Fibroblast of skin of right quadriceps (primary cell): Measurements from ENCODE around the gene SLC9A9.

Experiments
- DNase-seq: peaks from one replicate; pipeline ENCODE4 v3.0.0-alpha.2; 2013

The SLC9A9 gene

DNA sequence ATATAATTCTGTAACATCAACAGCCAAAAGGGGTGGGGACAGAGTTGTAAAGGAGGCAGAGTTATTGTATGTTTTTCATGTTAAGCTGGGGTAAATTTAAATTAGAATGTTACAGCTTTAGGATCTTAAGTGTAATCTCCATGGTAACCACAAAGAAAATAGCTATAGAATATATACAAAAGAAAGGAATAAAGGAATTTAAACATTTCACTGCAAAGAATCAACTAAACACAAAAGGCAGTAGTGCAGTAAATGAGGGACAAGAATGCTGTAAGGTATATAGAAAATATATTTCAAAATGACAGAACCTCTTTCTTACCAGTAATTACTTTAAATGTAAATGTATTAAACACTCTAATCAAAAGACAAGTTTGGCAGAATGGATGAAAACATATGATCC, 361.7 kb downstream of the SLC9A9 start:
- no peak for DNase-seq

DNA sequence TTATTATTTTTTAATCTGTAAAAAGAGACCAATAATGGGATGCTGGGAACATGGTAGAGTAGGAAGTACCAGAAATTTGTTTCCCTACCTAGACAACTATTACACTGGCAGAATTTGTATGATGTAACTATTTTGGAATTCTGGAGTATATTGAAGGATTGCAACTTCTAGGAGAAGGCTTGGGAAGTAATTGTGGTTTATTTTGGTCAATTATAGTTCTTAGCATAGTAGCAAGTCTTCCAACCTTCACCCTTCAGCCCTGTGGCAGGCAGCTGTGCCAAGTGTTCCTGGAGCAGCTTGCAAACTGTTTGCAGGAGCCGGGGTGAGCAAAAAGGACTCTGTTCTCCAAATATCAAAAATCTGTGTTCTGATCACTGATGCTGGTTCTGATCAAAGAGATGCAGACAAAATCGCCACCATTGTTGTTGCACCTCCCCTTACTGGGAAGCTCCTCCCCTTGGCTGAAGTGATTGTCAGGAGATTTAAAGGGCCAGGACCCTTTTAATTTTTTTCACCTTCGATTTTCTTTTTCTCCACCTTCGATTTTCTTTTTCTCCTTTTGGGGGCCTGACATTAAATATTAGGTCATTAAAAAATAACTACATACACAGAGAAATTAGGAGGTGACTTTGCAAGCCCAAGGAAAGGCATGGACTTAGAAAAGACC, 363.3 kb downstream of the SLC9A9 start:
- peak; percentile 28 for DNase-seq

DNA sequence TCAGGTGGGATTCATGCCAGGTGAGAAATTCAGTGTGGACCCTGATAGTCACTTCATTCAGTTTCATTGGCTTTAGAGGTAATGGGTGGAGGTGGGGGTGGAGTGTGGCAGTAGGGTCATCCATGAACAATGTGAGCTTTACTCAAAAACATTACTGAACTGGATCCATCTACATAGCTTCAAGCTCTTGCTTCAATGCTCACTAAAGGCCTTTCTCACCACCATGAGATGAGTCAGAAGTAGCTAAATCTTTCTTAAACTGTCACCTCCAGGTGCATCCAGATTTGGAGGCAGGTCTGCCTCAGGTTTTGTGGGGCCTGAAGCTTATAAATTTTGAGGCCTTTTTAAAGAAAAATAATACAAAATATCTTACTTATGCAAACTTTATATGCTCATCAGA, 365.1 kb downstream of the SLC9A9 start:
- no peak for DNase-seq

DNA sequence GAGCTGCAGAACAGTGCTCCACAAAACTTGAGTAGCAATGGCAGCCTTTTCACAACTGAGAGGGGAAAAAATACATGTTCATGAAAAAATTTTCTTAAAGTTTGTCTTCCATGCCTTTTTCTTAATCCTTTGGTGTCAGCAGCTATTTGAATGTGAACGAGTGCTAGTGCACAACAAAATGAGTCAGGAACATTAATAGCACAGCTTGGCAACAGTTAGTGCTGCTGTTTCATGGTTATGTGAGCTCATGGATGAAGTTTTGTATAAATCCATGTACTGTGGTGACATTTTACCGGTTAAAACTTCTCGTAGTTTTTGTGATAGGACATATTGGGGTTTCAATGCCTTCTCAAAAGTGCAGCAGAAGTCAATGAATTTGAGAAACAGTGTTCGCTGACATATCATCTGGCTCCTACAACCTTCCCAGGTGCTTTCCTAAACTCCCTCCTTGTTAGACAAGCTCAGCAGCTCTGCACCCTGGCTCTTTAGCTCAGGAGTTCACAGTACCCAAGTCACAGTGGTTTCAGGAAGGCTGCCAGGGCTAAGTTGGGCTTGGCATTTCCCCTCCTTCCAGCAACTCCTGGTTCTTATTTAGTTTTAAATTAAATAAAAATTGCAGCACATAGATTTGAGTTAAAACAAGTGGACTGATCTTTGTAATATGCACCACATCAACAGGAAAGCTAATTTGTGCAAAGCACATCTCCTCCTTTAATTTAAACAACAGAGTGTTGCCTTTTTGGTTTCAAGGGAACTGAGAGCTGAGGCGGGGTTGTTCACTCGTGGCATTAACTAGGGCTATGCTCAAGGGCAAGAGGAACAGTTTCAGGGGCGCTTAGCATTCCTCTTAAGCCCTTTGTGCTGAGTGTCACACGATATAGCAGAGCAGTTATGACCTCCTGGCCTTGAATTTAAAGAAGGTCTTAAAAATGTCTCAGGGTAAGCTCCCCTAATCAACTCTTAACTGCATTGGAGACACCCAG, 365.9 kb downstream of the SLC9A9 start:
- DNase-seq, result peak; percentile 32

DNA sequence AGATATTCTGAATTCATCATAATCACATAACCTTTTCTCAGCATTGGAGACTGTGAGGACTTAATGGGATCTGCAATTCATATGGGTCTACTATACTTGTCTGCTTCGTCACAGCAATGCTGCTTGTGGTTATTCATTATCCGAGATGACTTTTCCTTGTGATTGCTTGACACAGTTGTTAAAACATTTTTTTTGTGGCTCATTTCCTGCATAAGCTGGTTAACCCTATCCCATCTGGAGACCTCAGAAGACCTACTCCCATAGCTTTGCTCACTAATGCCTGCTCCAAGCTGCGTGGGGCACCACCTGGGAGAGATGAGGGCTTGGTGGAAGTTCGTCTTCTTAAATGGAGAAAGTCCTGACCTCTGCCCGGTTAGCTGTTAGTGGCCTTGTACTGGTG, 367.9 kb downstream of the SLC9A9 start:
- peak; percentile 73 for DNase-seq

DNA sequence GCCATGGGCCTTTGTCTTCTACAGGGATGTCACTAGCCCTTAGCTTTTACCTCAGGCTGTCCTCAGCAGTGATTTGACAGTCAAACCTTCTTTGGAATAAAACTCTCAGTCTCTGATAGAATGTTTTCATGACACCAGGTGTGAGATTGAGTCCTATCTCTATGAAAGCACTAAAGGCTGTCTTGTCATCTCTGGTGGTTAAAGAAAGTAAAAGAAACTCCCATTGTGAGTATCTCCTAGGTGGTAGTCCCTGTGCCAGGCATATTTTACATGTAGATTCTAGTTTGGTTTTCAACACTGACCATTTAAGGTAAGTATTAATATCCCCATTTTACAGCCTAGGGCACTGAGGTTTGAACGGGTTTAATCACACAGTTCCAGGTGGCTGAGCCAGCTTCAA, 368.5 kb downstream of the SLC9A9 start:
- no peak for DNase-seq

DNA sequence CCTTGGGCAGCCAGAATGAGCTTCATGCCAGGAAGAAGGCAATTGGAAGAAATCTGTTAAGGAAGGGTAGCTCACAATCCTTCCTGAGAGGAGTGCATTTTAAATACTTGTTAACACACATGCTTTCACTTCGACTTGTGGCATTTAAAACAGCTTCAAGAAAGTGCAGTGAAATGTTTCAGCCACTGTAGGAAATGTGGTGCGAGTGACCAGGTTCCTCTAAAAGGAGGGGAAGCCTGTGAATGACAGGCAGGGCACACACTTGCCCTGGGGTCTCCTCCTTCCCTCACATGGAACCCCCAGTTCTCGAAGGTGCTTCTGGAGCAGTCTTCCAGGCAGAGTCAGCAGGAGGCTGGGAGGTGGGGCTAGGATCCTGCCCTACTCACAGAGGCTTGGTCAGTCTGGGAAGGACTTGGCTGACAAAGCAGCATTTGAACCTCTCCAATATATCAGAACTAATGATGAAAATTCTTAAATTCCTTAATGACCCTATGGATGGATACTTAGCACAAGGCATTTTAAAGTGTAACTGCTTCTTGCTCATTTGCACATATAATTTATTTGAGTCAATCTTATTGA, 370.1 kb downstream of the SLC9A9 start:
- no peak for DNase-seq

DNA sequence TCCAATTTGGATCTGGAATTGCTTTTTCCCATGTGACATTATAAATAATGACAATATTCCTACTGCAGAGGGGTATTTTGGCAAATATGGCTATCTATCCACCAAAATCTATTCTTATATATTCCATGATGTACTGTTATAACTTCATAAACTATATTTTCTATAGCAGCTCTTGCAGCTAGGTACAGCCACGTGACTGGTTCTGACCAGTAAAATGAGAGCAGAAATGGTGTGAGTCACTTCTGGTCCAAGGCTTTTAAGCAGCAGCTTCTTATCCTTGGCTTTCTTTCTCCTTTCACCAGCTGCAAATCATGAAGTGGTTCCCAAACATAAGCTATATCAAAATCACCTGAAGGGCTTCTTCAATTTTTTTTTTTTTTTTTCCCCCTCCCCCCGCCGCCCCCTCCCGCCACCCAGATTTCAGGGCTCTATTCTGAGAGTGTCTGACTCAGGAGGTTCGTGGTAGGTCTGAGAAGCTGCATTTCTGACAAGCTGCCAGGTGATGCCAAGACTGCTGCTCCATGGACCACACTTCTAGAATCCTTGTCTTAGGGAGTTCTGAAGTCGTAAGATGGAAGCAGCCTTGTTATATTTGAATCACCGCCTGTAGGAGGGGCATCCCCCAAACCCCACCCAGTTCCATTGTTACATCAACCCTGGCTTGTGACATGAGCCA, 371.2 kb downstream of the SLC9A9 start:
- no peak for DNase-seq

DNA sequence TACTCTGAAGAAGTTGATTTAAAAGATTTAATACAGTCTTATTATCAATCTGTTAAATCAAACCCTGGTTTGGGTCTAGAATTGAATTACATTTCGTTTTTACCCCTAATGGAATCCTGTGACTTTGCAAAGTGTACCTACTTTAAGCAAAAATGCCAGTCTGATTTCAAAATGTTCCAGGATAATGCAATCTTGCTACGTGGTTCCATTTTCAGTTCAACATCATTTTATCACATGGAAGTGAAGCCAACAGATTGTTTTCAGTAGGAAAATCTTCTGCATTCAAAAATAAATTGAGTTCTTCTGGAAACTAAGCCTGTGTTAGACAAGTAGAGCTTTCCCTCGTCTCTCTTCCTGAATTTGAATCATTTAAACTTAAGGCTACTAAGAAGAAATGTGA, 372.3 kb downstream of the SLC9A9 start:
- no peak for DNase-seq

DNA sequence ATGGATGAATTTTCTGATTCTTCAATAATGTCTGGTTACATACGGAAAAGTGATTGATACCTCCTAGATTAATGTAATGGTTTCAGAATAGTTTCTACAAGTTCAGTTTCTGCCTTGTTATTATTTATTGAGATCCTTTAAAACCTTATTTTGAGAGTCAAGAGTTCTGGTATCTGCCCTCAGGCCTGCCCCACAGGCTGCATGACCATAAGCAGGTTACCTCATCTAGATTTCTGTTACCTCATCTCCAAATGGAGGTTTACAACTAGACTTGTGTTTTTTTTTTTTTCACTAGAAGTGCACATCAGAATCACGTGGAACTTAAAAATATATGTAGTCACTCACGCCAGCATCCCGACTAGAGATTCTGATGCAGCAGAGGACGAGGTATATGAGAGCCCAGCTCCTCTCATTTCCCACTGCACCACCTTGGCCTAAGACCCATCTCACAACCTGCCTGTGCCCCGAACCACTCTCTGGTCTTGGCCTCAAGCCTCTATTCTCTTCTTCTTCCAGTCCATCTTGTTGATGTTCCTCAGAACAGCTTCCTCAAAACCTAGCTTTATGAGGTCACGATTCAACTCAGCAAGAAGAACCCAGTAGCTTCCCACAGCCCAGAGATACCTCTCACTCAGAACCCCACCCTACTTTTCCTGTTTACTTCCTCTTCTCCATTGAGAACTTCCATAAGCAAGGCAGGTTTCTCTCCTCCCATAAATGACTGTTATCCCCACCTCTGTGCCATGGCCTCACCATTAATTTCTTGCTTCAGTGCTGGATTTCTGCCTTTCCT, 375.3 kb downstream of the SLC9A9 start:
- no peak for DNase-seq

DNA sequence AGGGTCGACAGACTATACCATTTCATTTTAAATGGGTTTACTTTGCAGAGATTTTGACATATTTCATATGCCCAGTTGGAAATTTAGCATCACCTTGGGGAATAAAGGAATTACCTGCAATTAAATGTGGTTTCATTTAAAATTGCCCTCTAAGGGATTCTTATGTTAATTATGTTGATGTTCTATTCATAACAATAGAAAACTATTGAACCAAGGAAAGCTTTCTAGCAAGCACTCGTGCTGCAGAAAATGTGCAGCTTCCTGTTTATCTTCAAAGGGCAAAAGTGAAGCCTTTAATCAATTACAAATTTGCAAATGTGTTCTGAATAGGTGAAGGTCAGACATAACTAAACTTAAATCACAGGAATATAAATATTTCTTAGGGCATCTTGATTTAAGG, 376.6 kb downstream of the SLC9A9 start:
- DNase-seq, result no peak

DNA sequence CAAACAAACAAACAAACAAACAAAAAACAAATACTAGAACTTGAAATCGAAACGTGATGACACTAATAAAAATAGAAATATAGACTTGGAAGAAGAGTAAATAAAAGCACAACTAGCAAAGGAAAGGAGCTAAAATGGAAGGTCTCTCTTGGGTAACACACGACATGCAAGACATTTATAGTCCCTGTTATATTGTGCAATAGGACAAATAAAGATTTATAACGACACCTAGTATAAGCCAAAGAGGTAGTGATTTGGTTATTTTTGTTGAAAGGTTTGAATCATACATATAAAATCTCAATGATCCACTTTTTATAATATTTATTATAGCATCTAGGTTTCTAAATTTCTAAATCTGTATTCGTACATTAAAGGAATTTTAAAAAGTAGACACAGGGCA, 379.1 kb downstream of the SLC9A9 start:
- DNase-seq, result no peak

DNA sequence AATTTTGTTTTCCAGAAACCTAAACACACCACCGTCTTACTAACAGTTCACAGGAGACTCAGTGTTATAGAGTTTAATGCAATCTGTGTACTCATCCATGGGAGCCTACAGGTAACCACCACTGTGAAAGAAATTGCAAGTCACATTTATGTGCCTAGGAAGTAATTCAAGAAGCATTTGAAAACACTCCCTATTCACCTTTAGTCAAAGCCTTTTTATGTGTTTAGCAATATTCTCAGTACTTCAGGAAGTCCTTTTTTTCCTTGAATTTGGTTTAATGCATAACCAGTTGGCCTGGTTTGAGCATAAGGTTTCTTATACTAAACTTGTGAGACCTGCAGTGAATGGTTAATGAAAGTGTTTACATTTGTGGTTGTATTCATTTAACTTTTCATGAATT, 382.6 kb downstream of the SLC9A9 start:
- no peak for DNase-seq

DNA sequence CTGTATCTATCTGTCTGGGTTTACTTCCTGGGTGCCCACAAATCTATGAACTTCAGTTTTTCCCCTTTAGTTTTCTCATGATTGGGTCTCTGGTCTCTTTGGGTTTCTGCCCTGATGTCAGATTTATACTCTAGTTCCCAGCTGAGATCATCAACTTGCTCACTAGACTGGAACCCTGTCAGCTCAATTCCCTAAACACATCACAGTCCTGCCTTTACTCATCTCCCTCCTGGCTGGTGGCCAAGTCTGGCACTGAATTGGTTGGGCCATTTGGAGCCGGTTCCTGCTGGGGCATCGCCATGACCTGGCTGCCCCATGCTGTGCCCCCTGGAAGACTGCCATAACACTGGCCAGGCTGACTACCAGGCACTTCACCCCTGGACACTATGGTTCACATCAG, 383.4 kb downstream of the SLC9A9 start:
- DNase-seq, result peak; percentile 19

DNA sequence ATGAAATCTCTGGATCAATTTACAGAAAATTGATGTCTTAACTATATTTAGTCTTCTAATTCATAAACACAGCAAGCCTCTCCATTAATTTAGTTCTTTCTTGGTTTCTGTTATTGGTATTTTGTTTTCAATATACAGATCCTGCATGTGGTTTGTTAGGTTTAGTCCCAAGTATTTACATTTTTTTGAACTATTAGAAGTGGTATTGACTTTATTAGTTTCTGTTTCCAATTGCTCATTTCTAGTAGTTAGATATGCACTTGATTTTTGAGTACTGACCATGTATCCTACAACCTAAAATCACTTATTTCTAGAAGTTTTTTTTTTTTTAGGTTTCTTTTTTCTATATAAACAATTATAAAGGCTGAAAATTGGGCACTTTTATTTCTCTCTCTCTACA, 392.8 kb downstream of the SLC9A9 start:
- DNase-seq, result no peak

DNA sequence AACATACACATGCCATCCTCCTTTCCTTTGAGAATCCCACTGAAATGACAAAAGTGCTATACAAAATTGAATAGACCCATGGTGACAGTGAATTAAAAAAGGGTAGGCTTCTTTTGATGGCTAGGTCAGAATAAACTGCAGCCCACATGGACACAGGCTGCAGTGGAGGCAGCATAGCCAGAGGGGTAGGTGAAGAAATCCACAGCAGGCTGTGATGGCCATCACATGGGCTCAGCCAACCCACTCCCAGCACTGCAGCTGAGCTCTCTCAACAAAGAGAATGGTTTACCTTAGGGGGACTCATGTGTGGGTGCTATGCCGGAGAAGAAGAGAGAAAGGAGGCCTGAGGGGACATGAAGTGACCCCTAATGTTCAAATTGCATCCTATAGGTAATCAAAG, 397.6 kb downstream of the SLC9A9 start:
- no peak for DNase-seq

DNA sequence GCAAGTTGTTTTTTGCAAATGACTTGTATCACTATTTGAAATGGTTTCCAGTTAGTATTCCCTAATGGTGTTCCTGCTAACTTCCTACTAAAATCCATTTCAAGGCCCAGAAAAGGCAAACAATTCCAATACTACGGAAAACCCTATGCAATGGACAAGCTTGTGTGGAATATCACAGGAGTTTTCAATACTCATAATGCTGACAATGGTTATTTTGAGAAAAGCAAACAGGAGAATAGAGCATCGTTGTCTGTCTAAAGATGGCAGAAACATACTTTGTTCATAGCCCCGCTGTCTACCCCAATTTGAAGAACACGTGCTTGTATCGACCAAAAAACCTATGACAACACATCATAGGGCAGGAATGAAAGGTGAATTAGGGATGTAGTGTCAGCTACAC, 400.8 kb downstream of the SLC9A9 start:
- DNase-seq, result no peak

DNA sequence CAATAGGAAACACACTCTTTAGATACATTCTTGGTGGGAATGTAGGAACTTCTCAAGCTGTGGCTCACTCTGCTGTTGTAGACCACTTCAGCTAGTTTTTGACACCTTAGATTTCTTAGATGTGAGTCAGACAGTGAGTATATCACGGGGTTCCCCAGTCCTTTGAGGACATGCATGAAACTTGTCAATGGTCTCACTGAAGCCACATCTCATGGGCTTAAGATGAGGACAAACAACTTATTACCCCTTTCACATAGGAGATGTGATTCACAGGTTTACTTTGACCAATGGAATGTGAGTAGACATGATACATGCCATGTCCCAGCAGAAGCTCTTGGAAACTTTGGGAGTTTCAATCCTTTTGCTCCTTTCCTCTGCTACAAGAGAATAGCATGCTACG, 403.1 kb downstream of the SLC9A9 start:
- DNase-seq, result peak; percentile 44

DNA sequence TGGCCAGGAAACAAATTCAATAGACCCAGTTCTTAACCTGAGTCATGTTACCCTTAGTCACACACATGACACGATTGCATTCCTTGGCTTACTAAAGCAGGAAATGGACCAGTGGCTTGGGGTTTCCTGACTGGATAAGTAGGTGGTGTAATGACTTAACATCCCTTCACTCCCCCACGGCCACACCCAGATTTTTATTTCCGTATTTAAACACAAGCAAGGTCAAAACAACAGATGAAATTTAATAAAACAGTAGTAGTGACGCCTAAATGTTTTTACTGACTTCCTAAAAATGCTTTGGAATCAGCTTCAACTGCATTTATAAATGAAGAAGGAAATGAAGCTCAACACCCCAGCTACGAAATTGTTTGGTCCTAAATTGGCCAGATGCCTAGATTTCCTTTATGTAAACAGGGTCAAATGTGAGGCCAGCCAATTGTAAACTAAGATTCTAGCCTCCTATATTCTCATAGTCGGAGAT, 404.4 kb downstream of the SLC9A9 start:
- peak; percentile 96 for DNase-seq

DNA sequence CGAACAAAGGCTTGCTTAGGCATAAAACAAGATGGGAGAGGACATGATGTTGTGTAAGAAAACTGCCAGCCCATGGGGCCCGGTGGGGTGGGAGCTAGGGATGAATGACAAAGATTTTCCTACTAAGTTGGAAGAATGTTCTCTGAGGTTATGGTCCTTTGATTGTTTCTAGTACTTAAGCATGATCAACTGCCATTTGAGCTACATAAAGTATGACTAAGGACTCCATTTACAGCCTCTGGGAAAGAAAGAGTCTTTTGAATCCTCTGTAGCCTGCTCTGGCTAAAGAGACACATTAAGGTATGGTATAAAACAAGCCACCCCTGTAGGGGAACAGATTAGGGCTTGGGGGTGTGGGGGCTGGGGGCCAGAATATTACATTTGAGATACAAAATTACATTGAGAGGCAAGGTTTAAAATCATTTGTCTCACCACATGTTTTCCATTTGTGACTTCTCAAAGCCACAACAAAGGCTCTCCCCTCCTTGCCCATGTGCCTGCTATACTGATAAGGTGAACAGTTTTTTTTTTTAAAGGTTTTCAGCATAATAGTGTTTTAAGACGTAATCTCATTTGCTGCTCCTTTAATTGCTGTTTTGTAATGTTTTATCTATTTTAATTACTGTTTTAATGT, 405.3 kb downstream of the SLC9A9 start:
- DNase-seq, result peak; percentile 43

DNA sequence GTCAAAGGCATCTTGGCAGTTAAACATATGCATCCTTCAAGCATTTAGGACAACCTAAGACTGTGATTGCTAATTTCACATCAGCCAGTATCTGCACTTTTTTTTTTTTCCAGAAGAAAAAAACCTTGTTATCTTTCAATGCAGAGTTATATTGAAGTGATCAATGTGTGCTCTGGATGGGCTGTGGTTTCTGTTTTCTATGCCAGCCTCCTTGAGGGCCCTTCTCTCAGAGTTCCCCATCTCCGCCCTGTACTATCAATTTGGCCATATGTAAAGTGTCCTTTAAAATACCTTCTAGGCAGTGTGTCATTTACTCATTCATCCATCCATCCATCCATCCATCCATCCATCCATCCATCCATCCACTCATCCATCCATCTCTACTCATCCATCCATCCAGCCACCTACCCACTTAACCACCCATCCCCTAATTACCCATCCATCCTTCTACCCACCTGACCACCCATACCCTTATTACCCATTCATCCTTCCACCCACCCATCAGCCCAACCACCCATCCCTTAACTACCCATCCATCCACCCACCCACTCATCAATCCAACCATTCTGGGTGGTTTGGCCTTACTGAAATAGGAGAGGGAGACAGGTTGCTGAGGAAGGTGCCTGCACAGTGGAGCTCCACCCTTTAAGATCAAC, 406.6 kb downstream of the SLC9A9 start:
- DNase-seq, result no peak
